ENCODE measurements around the gene TRIM63. TPM values are rescaled to one million over a fixed set of nuclear protein-coding genes. Genes with fewer than 3 reads are reported as not detected.

The TRIM63 gene
- total RNA-seq, 1 experiment from 2014 or later = not detected

DNA sequence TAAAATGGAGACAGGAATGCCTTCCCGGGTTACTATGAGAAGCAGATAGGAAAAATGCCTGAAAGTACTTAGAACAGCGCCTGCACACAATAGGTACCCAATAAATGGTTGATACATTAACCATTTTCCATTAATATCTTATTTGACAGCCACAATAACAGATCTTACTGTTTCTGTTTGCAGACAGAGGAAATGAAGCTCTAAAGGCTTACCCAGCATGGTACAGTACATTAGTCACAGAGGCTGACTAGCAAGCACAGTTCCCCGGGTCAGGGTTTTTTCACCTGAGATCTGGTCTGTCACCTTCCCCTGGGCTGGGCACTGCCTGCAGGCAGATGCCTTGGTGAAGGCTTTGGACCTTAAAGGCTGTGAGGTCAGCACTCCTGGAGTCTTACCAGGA, 2.9 kb downstream of the TRIM63 start:
- Histone ChIP-seq H4K20me1 (ENCODE audit: control insufficient read depth, insufficient read depth, insufficient read length) (no peaks in the 10 kb centered on the region), H2AK5ac (ENCODE audit: insufficient read length, low read length) (no peak overlapping the region), H3K56ac (ENCODE audit: insufficient read length, low read depth, low read length) (no peak overlapping the region), H3K79me2 (ENCODE audit: insufficient read depth, low read length) (no peaks in the 10 kb centered on the region), H3K23me2 (ENCODE audit: insufficient read length, low read depth, low read length, poor library complexity, severe bottlenecking) (no peaks in the 10 kb centered on the region), H4K91ac (ENCODE audit: insufficient read length, low read depth, low read length) (no peak overlapping the region), H3K27ac (ENCODE audit: insufficient read length, low read depth, low read length) (no peak overlapping the region), H2AFZ (ENCODE audit: low read length) (no peak overlapping the region), H3K18ac (ENCODE audit: insufficient read length, low read depth, low read length) (no peak overlapping the region), H4K8ac (replicated peaks; ENCODE audit: insufficient read length, low read depth, low read length) (no peak overlapping the region), H4K5ac (ENCODE audit: insufficient read length, low read depth, low read length) (no peak overlapping the region), H3K23ac (ENCODE audit: insufficient read length, low read depth, low read length) (no peak overlapping the region), H3K14ac (ENCODE audit: insufficient read depth, low read length) (no peak overlapping the region), H2BK5ac (ENCODE audit: insufficient read length, low read length) (no peak overlapping the region), H3K4me1 (ENCODE audit: insufficient read depth, low read length) (no peaks in the 10 kb centered on the region), H2BK15ac (ENCODE audit: low read depth, low read length) (no peak overlapping the region), H3K4me2 (ENCODE audit: insufficient read depth, insufficient read length, low read length) (no peak overlapping the region), H2BK12ac (ENCODE audit: insufficient read length, low read depth, low read length) (no peak overlapping the region), H3K27me3 (ENCODE audit: insufficient read depth, low read length) (no peaks in the 10 kb centered on the region), H3K9me3 (ENCODE audit: control insufficient read depth, low read depth, low read length) (no peaks in the 10 kb centered on the region), H2BK20ac (ENCODE audit: low read depth, low read length, poor library complexity, severe bottlenecking) (no peak overlapping the region), H3K4ac (ENCODE audit: low read depth, low read length) (no peak overlapping the region), H3T11ph (ENCODE audit: low read length) (no peak overlapping the region), H2BK120ac (ENCODE audit: low read depth, low read length, poor library complexity, severe bottlenecking) (no peak overlapping the region), H3K9ac (ENCODE audit: extremely low read depth, insufficient read length, low read length) (no peak overlapping the region), H3K79me1 (ENCODE audit: insufficient read depth, low read depth, low read length, poor library complexity, severe bottlenecking) (no peaks in the 10 kb centered on the region)
- no peaks in the 10 kb centered on the region for H3K9me3 Mint-ChIP-seq
- H3K4me1 Mint-ChIP-seq = peaks cover 11 to 24% of the 10 kb centered on the region in 2 experiments
- no peak overlapping the region for H3K27ac Mint-ChIP-seq
- H3K36me3 Mint-ChIP-seq (ENCODE audit: insufficient read depth in 1 of 3, low read depth in 3 of 3) = no peaks in the 10 kb centered on the region
- no peak for DNase-seq
- TF ChIP-seq, protein P1, sequence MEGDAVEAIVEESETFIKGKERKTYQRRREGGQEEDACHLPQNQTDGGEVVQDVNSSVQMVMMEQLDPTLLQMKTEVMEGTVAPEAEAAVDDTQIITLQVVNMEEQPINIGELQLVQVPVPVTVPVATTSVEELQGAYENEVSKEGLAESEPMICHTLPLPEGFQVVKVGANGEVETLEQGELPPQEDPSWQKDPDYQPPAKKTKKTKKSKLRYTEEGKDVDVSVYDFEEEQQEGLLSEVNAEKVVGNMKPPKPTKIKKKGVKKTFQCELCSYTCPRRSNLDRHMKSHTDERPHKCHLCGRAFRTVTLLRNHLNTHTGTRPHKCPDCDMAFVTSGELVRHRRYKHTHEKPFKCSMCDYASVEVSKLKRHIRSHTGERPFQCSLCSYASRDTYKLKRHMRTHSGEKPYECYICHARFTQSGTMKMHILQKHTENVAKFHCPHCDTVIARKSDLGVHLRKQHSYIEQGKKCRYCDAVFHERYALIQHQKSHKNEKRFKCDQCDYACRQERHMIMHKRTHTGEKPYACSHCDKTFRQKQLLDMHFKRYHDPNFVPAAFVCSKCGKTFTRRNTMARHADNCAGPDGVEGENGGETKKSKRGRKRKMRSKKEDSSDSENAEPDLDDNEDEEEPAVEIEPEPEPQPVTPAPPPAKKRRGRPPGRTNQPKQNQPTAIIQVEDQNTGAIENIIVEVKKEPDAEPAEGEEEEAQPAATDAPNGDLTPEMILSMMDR (conservative IDR thresholded peaks at IDR 0.05) = no peak
- peaks cover 32% of the 10 kb centered on the region for H3K27me3 Mint-ChIP-seq (ENCODE audit: low read depth)
- no peak overlapping the region for H3K4me3 Mint-ChIP-seq
- no CpG with 5 or more reads among the region's 3 CpGs for WGBS (ENCODE audit: extremely low coverage, insufficient read length, low lambda C conversion rate)
